Measurements from ENCODE around the gene LRRN4.

DNA sequence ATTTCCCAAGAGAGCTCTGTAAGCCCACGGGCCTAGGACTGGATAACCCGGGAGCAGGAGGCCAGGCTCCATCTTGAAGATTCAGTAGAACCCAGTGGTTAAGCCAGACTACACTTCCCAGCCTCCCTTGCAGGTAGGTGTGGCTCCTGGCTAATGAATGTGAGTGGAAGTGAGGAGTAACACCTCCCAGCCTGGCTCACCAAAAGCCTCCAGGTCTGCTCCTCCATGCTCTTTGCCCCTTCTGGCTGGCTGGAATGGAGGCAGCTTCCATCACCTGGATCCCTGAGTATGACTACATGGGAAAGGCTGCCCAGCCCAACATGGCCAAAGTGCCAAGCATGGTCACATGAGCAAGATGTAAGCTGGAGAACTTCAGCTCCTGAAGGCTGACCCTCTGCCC lies 9.7 kb downstream of the LRRN4 start:
- TF ChIP-seq CTCF (conservative IDR thresholded peaks at IDR 0.05; ENCODE audit: low read length) (no peak), EZH2phosphoT487 (IDR thresholded peaks at IDR 0.05; ENCODE audit: borderline replicate concordance, low read depth, low read length) (no peak)
